Chondrocyte (in vitro differentiated cells): Measurements from ENCODE around the gene HECTD2. TPM values are rescaled to one million over a fixed set of nuclear protein-coding genes. Genes with fewer than 3 reads are reported as not detected.
"Not testable (repeated sequence)": the region's sequence is repeated elsewhere in the genome, so short reads cannot be mapped to it uniquely, and the experiment has no call there.

Experiments used
- DNase-seq: peaks from one replicate; pipeline ENCODE4 v3.0.0; 2021; ENCODE audit warnings: mixed read lengths, low spot score
- H3K27ac Mint-ChIP-seq: one replicate; pipeline ENCODE4 v1.8.0; 2021; ENCODE audit warnings: mild to moderate bottlenecking, moderate library complexity, mixed read lengths; ENCODE audit not compliant: unreplicated experiment
- H3K27me3 Mint-ChIP-seq: 2 replicates; pipeline ENCODE4 v1.8.0; 2021; ENCODE audit warnings: low read depth, mixed read lengths
- H3K36me3 Mint-ChIP-seq: 2 replicates; pipeline ENCODE4 v1.8.0; 2021; ENCODE audit warnings: low read depth, mixed read lengths
- H3K4me1 Mint-ChIP-seq: 2 replicates; pipeline ENCODE4 v1.8.0; 2021; ENCODE audit warnings: low read depth, mild to moderate bottlenecking, mixed read lengths
- H3K4me3 Mint-ChIP-seq: one replicate; pipeline ENCODE4 v1.8.0; 2021; ENCODE audit warnings: mild to moderate bottlenecking, moderate library complexity, mixed read lengths; ENCODE audit not compliant: unreplicated experiment
- H3K9me3 Mint-ChIP-seq: 2 replicates; pipeline ENCODE4 v1.8.0; 2021; ENCODE audit warnings: low read depth, mixed read lengths
- CTCF ChIP-seq: fragments of 200-600 bp; sonication (generic); IDR thresholded peaks from 2 replicates; pipeline ENCODE4 v1.5.0; 2021; ENCODE audit warnings: antibody characterized with exemption, mild to moderate bottlenecking, moderate library complexity
- total RNA-seq: library from RNA; stranded (reverse); gene quantifications from 3 replicates; pipeline ENCODE4 v1.2.1, GENCODE V29; 2021

The HECTD2 gene
- total RNA-seq, 1 donor from 2014 or later, result 51.8 TPM

- H3K27ac Mint-ChIP-seq, result peak overlapping the region; percentile 24
These were observed 13.9 kb downstream of the HECTD2 start for GRCh38 chr10:91424016-91424415.

GRCh38 chr10:91432175-91432574 lies 22.0 kb downstream of the HECTD2 start:
- H3K4me1 Mint-ChIP-seq, result peaks cover 48% of the 10 kb centered on the region
- no peaks in the 10 kb centered on the region for H3K27me3 Mint-ChIP-seq
- H3K27ac Mint-ChIP-seq, result peak overlapping the region; percentile 9
- H3K4me3 Mint-ChIP-seq, result no peak overlapping the region
- no peak for TF ChIP-seq CTCF
- no peak for DNase-seq
- peaks cover 35% of the 10 kb centered on the region for H3K36me3 Mint-ChIP-seq
- peaks cover 4% of the 10 kb centered on the region for H3K9me3 Mint-ChIP-seq

More at GRCh38 chr10:91424016-91424415, 13.9 kb downstream of the HECTD2 start:
- H3K4me1 Mint-ChIP-seq, result peaks cover 35% of the 10 kb centered on the region
- peaks cover 7% of the 10 kb centered on the region for H3K36me3 Mint-ChIP-seq
- DNase-seq, result no peak
- no peak for TF ChIP-seq CTCF
- H3K9me3 Mint-ChIP-seq, result no peaks in the 10 kb centered on the region
- H3K4me3 Mint-ChIP-seq, result no peak overlapping the region
- H3K27me3 Mint-ChIP-seq, result no peaks in the 10 kb centered on the region

- Mint-ChIP-seq H3K9me3 (peaks cover 5% of the 10 kb centered on the region), H3K27ac (peak overlapping the region; percentile 79), H3K4me3 (no peak overlapping the region), H3K36me3 (peaks cover 40% of the 10 kb centered on the region), H3K4me1 (peaks cover 50% of the 10 kb centered on the region), H3K27me3 (no peaks in the 10 kb centered on the region)
- no peak for TF ChIP-seq CTCF
- DNase-seq, result no peak
These were observed 23.5 kb downstream of the HECTD2 start for GRCh38 chr10:91433620-91434019.

- Mint-ChIP-seq H3K9me3 (peaks cover 7% of the 10 kb centered on the region), H3K4me3 (no peak overlapping the region), H3K4me1 (peaks cover 50% of the 10 kb centered on the region), H3K36me3 (peaks cover 43% of the 10 kb centered on the region), H3K27ac (peak overlapping the region; percentile 79), H3K27me3 (no peaks in the 10 kb centered on the region)
- TF ChIP-seq CTCF, result no peak
- DNase-seq, result no peak
These were observed 23.9 kb downstream of the HECTD2 start for GRCh38 chr10:91434041-91434440.

- Mint-ChIP-seq H3K4me1 (peaks cover 50% of the 10 kb centered on the region), H3K4me3 (no peak overlapping the region), H3K27me3 (no peaks in the 10 kb centered on the region), H3K9me3 (peaks cover 7% of the 10 kb centered on the region), H3K36me3 (peaks cover 52% of the 10 kb centered on the region), H3K27ac (peak overlapping the region; percentile 57)
- no peak for DNase-seq
- no peak for TF ChIP-seq CTCF
These were observed 25.1 kb downstream of the HECTD2 start for GRCh38 chr10:91435241-91435640.

- not testable (repeated sequence) for DNase-seq
These were observed 28.1 kb downstream of the HECTD2 start for GRCh38 chr10:91438228-91438627.

More at GRCh38 chr10:91438228-91438627, 28.1 kb downstream of the HECTD2 start:
- not testable (repeated sequence) for H3K27ac Mint-ChIP-seq, H3K9me3 Mint-ChIP-seq, H3K4me3 Mint-ChIP-seq, H3K27me3 Mint-ChIP-seq
- Mint-ChIP-seq H3K4me1 (peaks cover 38% of the 10 kb centered on the region), H3K36me3 (peaks cover 36% of the 10 kb centered on the region)
